HG03095 (cell line): Measurements from ENCODE around the gene CXCL5.

Experiments used
- ATAC-seq: cut with Tn5 transposase; IDR thresholded peaks from one replicate; pipeline ENCODE4 v1.9.1; 2021; ENCODE audit warnings: moderate library complexity; ENCODE audit not compliant: unreplicated experiment

Gene CXCL5

DNA sequence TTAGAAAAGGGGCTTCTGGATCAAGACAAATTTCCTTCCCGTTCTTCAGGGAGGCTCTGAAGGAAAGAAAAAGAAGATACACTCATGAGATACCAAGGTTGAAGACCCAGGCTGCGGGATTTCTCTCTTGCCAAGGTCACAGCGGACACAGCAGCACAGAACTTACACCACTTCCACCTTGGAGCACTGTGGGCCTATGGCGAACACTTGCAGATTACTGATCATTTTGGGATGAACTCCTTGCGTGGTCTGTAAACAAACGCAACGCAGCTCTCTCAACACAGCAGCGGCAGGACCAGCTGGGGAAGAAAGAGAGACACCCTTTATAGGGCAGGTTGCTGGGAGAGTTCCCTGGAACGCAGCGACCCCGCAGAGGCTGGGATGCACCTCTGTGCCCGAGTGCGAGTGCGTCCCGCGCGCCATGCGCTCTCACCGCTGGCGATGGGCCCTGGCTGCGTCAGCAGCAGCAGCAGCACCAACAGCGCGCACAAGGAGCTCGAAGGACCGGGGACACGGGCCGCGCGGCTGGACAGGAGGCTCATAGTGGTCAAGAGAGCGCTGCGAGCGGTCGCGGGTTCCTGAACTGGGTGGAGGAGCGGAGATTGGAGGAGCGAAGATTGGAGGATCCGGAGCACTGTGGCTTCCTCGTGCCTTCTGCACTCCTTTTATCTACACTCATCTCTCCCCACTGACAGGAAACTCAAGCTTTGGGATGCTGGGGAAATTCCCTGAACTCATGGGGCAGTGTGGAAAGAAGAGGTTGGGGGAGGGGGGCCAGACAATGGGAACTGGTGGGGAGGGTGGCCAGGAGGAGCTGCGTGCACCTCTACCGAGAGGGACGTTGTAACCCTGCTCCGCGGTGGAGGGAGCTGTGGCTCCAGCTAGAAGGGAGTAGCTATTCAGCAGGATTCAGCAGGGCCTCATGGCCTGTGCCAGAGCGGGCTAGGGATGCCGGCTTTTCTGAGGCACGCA is at the start of gene CXCL5:
CXCL5 (minus strand) TSS at position 638 of the 972 bp plus-strand sequence; CDS start at position 542, 96 bp downstream.
- ATAC-seq = no peak

DNA sequence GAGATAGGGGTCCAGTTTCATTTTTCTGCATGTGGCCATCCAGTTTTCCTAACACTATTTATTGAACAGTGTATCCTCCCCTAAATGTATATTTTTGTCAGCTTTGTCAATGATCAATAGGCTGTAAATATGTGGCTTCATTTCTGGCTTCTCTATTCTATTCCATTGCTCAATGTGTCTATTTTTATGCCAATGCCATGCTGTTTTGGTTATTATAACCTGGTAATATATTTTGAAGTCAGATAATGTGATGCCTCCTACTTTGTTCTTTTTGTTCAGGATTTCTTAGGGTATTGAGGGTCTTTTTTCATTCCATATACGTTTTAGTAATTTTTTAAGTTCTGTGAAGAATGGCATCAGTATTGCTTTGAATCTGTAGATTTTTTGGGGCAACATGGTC is 48.7 kb upstream of the CXCL5 start:
- ATAC-seq = no peak

DNA sequence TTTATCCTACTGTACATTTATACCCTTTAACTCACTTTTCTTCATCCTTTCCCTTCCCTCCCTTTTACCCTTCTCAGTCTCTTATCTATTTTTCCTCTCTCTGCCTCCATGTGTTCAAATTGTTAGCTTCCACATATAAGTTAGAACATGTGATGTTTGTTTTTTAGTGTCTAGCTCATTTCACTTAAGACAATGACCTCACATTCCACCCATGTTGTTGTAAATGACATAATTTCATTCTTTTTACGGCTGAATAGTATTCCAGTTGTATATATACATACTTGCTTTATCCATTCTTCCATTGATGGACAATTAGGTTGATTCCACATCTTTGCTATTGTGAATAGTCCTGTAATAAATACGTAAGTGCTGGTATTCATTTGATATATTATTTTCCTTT is 47.3 kb upstream of the CXCL5 start:
- no peak for ATAC-seq

DNA sequence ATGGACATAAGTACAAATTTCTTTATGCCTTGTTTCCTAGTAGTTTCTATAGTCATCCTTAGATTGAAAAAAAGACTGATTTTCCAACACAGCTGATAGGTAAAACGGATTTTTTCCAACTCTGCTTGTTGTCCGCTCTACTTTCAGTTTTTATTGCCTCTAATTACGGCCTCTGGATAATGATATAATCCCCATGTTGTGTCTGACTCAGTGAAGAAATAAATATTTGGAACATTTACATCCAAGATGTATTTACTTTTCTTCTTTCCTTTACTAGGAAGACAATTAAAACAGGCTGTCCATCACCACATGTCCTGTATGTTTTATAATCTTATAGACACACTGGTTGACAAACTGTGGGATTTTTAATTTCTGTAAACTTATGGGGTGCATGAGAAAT is 46.8 kb upstream of the CXCL5 start:
- ATAC-seq = no peak

DNA sequence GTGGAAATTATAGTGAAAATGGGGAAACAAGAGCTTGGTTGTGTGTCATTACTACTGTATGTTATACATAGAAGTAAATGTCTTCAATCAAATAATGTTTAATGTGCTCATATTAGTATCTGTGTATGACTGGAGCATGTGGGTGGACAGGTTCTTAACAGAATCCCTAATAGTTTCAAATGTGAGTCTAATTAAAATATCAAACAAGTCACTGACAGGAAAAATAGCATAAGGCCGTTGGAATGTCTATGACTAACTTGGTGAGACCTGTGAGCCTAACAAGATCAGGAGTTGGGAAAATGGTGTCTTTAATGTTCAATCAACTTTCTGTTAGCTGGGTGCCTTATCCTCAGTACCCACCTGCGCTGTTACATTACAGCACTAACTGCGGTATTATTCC is 46.2 kb upstream of the CXCL5 start:
- ATAC-seq = no peak

DNA sequence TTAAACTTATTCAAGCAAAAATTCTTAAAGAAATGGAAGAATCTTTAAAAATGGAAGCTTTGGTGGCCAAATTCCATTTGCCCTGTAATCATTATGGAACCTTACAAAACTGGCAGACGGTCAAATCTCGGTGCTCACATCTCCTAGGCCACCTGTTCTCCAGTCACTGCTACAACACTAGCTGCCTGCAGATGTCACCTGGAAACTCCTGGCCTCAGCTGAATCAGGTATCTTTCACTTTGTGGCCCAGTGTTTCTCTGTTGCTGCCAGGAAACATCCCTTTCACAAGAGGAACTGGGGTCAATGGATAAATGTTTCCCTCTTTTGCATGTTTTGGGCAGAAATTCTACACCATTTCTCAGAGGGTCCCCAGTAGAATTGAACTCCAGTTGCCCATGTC is 44.2 kb upstream of the CXCL5 start:
- ATAC-seq = no peak

DNA sequence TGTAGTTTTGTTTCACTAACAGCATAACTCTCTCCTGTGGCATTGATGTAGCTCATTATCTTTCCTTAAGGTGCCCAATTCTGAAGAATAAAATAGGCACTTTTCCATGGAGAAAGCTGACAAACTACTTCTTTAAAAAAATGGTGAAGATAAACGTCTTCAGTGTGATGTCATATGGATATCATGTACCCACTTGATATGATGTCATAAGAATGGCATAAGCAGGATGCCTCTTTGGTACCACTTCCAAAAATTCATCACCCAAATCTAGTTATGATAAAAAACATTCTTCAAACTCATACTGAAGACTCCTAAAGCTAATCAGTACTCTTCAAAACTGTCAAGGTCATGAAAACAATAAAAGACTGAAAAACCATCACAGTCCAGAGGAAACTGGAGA is 42.9 kb upstream of the CXCL5 start:
- ATAC-seq = no peak

DNA sequence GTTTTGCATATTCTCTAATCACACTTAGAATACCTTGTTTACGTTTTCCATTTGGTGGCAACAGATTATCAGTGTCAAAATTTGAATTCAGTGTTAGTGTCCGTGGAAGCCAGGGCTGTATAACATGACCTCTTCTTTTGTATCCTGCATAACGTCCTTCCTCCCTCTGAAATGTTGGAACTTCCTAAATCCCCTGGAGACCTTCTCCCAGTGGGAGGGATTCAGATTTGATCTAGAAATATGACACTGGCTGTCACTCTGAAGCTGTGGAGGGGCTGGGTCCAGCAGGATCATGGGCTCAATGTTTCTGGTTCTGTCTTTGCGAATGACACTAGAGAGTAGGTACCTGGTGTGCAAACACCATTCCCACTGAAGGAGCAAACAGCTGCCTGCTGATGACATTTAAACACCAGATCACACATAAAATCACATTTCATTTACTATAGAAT is 40.9 kb upstream of the CXCL5 start:
- no peak for ATAC-seq

DNA sequence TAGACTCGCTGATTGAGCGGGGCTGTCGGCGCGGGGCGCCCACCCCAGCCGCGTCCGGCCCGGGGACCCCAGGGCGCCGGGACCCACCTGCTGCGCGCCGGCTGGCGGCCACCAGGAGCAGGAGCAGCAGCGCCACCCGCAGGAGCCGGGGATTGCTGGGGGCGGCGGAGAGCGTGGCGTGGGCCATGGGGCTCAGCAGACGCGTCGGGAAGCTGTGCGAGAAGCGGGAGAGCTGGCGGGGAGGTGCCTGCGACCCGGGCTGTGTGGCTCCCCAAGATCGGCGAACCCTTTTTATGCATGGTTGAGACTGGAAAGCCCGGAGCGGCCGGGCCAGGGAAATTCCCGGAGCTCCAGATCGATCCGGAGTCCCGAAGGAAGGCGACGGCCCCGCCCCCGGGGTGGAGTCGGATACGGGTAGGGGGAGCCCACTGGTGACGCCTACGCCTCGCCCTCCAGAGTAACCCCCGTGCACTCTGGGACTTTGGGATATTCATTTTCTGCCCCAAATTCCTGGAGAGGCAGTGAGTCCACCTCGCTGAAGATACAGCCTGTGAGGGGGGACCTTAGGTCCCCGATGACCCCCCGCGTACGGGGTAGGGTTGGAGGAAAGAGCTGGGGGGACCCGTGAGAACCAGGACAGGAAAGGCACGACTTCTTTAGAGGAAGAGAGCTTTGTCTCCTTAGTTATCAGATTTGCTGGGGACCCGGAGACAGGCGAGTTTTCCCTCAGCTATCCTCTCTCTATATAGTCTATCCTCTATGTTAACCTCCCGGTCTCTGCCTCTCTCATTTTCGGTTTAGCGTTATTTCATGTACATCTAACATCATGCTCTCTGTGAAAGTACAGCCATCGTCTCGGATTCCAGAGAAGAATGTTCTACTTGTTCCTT is 40.2 kb upstream of the CXCL5 start, which contains the start of gene CXCL3:
CXCL3 (minus strand) TSS at position 265 of the 890 bp plus-strand sequence; CDS start at position 187, 78 bp downstream.
- ATAC-seq = no peak

DNA sequence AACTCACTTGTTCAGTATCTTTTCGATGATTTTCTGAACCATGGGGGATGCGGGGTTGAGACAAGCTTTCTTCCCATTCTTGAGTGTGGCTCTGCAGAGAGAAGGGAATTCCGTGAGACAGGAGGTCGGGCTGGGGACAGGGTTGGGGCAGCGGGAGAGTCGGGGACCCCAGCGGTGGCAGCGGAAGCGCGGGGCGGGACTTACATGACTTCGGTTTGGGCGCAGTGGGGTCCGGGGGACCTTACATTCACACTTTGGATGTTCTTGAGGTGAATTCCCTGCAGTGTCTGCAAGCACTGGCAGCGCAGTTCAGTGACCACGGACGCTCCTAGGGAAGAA is 39.6 kb upstream of the CXCL5 start:
- no peak for ATAC-seq

DNA sequence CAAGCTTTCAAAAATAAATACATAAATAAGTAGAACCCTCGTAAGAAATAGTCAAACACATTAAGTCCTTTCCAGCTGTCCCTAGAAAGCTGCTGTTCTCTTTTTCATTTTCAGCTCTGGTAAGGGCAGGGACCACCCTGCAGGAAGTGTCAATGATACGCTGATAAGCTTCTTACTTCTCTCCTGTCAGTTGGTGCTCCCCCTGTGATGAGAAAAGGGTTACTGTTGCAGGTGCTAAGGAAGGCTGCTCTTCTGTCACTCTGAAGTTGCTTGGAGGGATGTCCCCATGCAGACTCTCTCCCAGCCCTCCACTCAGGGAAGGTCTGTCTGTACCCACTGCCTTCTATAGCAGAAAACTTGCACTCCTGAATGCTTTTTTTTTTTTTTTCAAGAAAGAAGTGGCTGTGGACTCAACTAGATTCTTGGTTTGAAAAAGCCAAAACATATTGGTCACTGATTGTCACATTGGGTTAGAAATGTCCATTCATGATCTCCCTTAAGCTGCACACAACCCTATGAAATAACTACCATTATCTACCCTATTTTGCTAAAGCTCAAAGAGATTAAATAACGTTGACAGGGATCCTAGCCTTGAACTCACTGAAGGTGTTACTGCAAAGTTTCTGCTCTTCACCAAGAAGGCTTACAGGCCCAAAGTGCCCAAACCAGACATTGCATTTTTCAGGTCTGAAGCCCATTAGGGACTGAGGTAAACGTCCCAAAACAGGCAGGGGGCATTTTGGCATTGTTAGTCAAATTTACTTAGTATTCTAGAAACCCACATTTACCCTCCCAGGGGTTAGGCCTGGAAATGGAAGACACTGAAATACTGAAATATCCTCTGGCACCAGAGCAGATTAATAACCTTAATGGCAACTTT is 38.8 kb upstream of the CXCL5 start:
- no peak for ATAC-seq

DNA sequence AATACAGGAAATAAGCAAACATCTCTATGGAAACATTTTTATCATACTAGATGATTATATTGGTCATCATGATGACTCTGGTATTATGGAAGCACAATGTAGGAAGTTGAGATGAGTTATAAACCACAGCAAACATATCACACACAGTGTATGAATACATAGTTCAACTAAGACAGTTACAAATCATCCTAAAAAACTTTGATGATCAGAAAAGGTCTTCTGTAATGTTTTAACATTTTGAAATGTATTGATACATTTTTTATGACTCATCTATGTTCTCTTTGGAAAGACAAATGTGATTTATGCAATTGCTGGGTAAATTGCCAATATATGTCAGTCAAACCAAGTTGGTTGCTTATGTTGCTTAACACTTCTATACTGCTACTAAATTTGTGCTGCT is 35.3 kb upstream of the CXCL5 start:
- no peak for ATAC-seq

DNA sequence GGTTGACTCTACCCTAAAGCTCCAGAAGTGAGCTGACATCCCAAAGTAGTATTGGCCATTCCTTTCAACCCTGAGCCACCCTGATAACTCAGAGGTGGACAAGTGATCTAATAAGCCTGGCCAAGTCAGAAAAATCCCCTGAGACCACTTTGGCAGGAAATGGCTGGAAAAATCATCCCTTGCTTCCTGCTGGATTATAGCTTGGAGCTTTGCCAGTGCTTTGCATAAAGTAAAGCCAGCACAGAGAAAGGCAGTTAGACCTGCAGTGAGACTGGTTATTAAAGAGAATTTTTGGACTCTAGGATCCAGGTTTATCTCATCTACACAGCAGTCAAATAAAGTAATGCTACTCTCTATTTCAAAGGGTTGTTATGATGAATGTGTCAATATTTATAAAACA is 33.6 kb upstream of the CXCL5 start:
- no peak for ATAC-seq

DNA sequence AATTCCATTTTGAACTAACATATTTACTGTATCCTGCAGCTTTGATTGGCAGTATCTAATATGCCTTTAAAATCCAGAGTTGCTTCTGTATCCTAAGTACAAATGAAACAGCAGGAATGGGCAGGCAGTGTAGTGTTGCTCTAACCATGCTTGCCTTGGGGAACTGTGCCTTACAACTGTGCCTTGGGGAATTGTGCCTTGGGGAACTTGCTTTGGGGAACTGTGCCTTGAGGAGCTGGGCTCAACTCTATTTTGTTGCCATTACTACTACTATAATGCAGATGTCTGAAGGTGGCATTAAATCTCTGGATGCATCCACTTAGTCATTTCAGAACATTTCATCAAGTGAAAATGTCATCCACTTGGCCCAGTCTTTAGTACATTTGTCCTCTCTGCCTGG is 33.1 kb upstream of the CXCL5 start:
- no peak for ATAC-seq

DNA sequence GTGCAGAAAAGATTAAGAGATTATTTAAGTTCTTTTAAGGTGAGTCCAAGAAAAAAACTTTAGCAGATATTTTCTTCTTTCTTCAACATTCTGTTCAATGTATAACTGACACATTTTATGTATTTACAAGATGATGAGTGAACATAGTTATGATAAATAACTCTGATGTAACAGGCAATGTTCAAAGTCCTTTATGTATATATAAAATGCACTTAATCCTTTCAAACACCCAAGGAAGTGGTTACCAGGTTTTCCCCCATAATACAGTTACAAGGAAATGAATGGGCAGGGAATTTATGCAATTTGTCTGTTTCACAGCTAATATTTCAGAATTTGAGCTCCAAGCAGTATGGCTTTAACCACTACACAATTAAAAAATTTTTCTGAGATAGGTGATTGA is 31.8 kb upstream of the CXCL5 start:
- ATAC-seq = no peak

DNA sequence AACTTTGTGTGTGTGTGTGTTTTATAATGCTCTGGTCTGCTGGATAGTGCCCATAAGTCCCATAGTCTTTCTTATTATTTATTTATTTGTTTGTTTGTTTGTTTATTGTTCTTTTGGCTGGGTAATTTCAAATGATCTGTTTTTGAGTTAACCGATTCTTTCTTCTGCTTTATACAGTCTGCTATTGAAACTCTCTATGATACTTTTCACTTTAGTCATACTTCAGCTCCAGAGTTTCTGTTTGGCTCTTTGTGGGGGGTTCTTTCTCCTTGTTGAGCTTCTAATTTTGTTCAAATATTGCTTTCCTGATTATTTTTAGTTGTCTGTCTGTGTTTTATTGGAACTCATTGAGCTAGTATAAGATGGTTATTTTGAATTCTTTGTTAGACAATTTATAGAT is 30.0 kb upstream of the CXCL5 start:
- no peak for ATAC-seq

DNA sequence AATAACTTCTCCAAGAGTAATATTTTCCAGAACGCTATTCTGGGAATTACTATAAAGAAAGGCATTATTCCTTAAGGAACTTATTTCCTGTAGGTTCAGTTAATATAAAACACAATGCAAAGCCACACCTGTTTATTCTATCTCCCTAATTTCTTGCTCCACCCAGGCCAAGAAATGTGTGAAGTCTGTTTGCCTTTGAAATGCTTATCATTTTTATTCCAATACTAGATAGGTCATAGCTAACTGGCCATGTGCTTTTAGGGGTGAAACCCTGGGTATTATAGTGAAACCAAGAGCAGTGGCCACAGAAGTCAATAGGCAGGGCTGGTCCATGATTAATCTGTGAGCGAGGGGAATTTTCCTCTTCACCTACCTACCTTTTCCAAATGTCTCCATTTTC is 25.2 kb upstream of the CXCL5 start:
- no peak for ATAC-seq

DNA sequence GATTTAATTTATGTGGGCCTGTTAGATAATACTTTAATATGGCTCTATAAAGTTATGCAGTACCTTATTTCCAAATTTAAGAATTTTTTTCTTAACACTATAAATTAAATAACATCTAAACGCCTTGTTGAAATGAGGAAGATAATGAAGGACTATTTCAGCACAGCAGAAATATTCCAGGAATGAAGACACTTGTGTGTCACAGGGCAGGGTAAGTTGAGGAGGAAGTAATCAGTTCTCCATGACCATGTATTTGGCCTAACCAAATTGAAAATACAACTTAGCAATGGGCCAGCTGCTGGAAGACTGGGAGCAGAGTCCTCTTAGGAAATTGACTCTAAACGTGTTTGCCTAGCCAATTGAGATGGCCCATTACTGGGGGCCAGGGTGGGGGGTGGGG is 23.1 kb upstream of the CXCL5 start:
- no peak for ATAC-seq

DNA sequence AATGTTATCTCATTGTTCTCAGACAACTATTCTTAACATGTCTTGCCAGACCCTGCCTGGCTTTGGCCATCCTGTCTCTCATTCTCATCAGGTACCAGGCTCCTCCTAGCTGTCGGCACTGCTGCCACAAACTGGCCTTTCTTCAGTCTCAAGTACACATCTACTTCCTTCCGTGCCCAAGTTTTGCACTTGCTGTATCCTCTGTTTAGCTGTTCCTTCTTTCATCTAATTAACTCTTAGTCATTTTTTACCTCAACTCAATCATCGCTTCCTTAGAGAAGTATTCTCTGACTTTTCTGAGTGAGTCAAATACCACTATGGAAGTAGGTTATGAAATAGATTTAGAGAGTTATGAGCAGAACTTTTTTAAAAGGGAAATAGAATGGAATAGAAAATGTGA is 20.3 kb upstream of the CXCL5 start:
- no peak for ATAC-seq

DNA sequence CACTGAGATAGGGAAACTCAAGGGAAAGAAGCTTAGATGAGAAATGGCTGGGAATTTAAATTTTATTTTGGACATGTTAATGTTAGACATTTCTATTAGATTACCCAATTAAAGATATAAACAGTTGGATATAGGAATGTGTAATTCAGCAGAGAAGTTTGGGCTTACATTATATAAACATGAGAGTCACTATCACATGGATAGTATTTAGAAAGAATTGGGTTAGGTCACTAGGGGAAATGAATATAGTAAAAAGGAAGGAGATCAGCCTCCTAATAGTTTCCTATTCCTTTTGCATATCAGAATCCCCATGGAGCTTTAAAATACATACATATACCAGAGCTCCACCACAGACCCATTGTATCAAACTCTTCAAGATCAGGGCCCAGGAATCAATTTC is 19.6 kb upstream of the CXCL5 start:
- no peak for ATAC-seq

DNA sequence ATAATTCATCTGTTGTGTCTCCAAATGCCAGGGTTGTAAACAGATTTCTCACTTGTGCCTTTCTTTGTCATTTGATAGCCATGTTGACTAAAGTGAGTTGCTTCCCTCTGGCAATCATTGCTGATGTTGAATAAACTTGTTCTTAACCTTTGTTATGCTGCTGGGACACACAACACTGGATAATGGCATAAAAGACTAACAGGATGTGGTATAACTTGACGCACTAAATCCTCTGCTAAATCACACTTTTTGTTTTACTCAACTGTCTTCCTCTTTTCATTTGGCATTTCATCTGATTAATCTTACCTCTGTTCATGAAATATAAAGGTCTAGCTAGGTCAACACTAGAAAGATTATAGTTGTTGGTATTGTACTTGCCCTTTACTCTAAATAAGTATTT is 17.6 kb upstream of the CXCL5 start:
- no peak for ATAC-seq
